ENCODE measurements around the gene MMP14. TPM values are rescaled to one million over a fixed set of nuclear protein-coding genes. Genes with fewer than 3 reads are reported as not detected.
"Not testable (repeated sequence)": the region's sequence is repeated elsewhere in the genome, so short reads cannot be mapped to it uniquely, and the experiment has no call there.

MMP14 gene
- total RNA-seq, 1 donor from 2014 or later: 490 TPM

DNA sequence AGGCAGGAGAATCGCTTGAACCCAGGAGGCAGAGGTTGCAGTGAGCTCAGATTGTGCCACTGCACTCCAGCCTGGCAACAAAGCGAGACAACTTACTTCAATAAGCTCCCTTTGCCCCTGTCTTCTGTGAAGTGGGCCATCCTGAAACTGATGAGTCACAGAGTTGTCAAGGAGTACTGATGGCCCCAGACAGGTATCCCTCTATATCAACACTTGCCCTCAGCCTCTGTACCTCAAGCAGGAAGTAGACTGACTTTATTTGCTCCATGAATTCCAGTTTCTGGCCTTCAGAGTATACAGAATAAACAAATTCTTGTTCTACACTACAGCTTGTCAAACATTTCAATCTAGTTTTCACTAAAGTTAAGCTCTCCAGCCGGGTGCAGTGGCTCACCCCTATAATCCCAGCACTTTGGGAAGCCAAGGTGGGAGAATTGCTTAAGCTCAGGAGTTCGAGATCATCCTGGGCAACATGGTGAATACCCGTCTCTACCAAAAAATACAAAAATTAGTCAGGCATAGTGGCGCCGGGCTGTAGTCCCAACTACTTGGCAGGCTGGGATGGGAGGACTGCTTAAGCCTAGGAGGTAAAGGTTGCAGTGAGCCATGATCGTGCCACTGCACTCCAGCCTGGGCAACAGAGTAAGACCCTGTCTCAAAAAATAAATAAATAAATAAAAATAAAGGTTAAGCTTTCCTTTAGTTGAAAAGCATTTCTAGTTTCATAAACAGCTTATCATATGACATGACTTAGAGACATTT, 18.8 kb downstream of the MMP14 start:
- Mint-ChIP-seq H3K4me3 (ENCODE audit: unreplicated experiment) (no peak overlapping the region), H3K9me3 (ENCODE audit: unreplicated experiment) (no peaks in the 10 kb centered on the region), H3K4me1 (ENCODE audit: unreplicated experiment) (peaks cover 38% of the 10 kb centered on the region)

DNA sequence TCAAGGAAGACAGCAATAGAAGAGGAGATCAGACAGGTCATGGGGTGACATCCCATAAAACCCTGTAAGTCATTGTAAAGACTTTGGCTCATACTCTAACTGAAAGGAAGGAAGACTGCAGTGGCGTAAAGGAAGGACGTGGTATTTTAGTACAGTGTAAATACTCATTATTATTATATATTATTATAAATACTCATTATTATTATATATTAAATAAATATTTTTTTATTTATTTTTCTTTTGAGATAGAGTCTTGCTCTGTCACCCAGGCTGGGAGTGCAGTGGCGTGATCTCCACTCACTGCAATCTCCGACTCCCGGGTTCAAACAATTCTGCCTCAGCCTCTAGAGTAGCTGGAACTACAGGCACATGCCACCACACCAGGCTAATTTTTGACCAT, 20.0 kb downstream of the MMP14 start:
- no peak for DNase-seq (ENCODE audit: extremely low spot score, unreplicated experiment)
- Mint-ChIP-seq H3K27me3 (ENCODE audit: unreplicated experiment) (no peaks in the 10 kb centered on the region), H3K4me1 (ENCODE audit: unreplicated experiment) (peaks cover 25% of the 10 kb centered on the region), H3K9me3 (ENCODE audit: unreplicated experiment) (no peaks in the 10 kb centered on the region), H3K4me3 (ENCODE audit: unreplicated experiment) (no peak overlapping the region), H3K36me3 (ENCODE audit: unreplicated experiment) (no peaks in the 10 kb centered on the region), H3K27ac (ENCODE audit: unreplicated experiment) (no peak overlapping the region)
- TF ChIP-seq, protein P1, sequence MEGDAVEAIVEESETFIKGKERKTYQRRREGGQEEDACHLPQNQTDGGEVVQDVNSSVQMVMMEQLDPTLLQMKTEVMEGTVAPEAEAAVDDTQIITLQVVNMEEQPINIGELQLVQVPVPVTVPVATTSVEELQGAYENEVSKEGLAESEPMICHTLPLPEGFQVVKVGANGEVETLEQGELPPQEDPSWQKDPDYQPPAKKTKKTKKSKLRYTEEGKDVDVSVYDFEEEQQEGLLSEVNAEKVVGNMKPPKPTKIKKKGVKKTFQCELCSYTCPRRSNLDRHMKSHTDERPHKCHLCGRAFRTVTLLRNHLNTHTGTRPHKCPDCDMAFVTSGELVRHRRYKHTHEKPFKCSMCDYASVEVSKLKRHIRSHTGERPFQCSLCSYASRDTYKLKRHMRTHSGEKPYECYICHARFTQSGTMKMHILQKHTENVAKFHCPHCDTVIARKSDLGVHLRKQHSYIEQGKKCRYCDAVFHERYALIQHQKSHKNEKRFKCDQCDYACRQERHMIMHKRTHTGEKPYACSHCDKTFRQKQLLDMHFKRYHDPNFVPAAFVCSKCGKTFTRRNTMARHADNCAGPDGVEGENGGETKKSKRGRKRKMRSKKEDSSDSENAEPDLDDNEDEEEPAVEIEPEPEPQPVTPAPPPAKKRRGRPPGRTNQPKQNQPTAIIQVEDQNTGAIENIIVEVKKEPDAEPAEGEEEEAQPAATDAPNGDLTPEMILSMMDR (IDR thresholded peaks at IDR 0.05): no peak

More for the DNA sequence above, 18.8 kb downstream of the MMP14 start:
- Mint-ChIP-seq H3K27ac (ENCODE audit: unreplicated experiment) (no peak overlapping the region), H3K27me3 (ENCODE audit: unreplicated experiment) (no peaks in the 10 kb centered on the region), H3K36me3 (ENCODE audit: unreplicated experiment) (no peaks in the 10 kb centered on the region)
- no peak for DNase-seq (ENCODE audit: extremely low spot score, unreplicated experiment)
- TF ChIP-seq, protein P1 (IDR thresholded peaks at IDR 0.05): no peak

DNA sequence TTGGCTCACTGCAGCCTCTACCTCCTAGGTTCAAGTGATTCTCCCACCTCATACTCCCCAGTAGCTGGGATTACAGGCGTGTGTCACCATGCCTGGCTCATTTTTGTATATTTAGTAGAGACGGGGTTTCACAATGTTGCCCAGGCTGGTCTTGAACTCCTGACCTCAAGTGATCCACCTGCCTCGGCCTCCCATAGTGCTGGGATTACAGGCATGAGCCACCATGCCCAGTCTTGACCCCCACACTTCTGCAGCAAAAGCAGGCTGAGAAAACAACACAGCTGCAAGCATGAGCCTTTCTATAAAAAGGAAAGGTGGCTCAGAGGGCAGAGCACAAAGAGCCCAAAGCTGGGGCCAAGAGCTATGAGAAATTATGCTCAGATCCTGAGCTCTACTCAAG, 24.0 kb downstream of the MMP14 start:
- not testable (repeated sequence) for H3K27me3 Mint-ChIP-seq (ENCODE audit: unreplicated experiment); H3K4me1 Mint-ChIP-seq (ENCODE audit: unreplicated experiment); H3K36me3 Mint-ChIP-seq (ENCODE audit: unreplicated experiment); H3K4me3 Mint-ChIP-seq (ENCODE audit: unreplicated experiment); DNase-seq (ENCODE audit: extremely low spot score, unreplicated experiment); H3K27ac Mint-ChIP-seq (ENCODE audit: unreplicated experiment); H3K9me3 Mint-ChIP-seq (ENCODE audit: unreplicated experiment)

DNA sequence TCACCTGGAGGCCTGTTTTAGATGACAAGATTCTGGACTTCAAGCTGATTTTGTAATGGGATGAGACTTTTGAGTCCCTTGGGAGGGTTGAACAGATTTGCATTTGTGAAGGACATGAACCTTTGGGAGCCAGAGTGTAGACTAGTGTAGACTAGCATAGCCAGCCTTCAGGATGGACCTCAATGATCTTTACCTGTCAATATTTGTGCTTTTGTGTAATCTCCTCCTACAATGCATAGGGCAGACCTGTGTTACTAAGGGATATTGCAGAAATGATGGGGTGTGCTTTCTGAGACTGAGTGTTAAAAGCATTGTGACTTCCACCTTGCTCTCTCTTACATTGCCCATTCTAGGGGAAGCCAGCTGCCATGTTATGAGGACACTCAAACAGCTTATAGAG, 25.3 kb downstream of the MMP14 start:
- peaks cover 9% of the 10 kb centered on the region for H3K4me1 Mint-ChIP-seq (ENCODE audit: unreplicated experiment)
- H3K27me3 Mint-ChIP-seq (ENCODE audit: unreplicated experiment): peaks cover 5% of the 10 kb centered on the region
- H3K27ac Mint-ChIP-seq (ENCODE audit: unreplicated experiment): no peak overlapping the region
- DNase-seq (ENCODE audit: extremely low spot score, unreplicated experiment): no peak
- no peaks in the 10 kb centered on the region for H3K36me3 Mint-ChIP-seq (ENCODE audit: unreplicated experiment)
- no peak overlapping the region for H3K4me3 Mint-ChIP-seq (ENCODE audit: unreplicated experiment)
- no peaks in the 10 kb centered on the region for H3K9me3 Mint-ChIP-seq (ENCODE audit: unreplicated experiment)
- TF ChIP-seq, protein P1 (IDR thresholded peaks at IDR 0.05): no peak

DNA sequence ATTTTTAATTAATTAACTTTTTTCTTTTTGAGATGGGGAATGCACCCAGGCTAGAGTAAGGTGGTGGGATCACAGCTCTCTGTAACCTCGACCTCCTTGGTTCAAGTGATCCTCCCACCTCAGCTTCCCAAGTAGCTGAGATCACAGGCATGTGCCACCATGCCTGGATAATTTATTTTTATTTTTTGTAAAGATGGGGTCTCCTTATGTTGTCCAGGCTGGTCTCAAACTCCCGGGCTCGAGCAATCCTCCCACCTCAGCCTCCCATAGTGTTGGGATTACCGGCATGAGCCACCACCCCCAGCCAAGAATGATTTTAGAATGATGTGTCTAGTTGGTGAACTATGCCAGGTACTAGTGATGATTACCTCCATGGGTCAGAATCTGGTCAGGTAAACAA, 28.6 kb downstream of the MMP14 start:
- Mint-ChIP-seq H3K36me3 (ENCODE audit: unreplicated experiment) (no peaks in the 10 kb centered on the region), H3K4me3 (ENCODE audit: unreplicated experiment) (no peak overlapping the region), H3K4me1 (ENCODE audit: unreplicated experiment) (no peaks in the 10 kb centered on the region)

More for the DNA sequence above, 28.6 kb downstream of the MMP14 start:
- no peaks in the 10 kb centered on the region for H3K9me3 Mint-ChIP-seq (ENCODE audit: unreplicated experiment)
- H3K27me3 Mint-ChIP-seq (ENCODE audit: unreplicated experiment): peaks cover 5% of the 10 kb centered on the region
- TF ChIP-seq, protein P1 (IDR thresholded peaks at IDR 0.05): no peak
- no peak overlapping the region for H3K27ac Mint-ChIP-seq (ENCODE audit: unreplicated experiment)
- no peak for DNase-seq (ENCODE audit: extremely low spot score, unreplicated experiment)
